ENCODE results near the gene DNAH9. TPM values are rescaled to one million over a fixed set of nuclear protein-coding genes. Genes with fewer than 3 reads are reported as not detected.

DNAH9 gene
- polyA plus RNA-seq, 1 donor (not counting 4 experiments of a cell fraction or from before 2014, with no cell fraction given), result 0.42 TPM

DNA sequence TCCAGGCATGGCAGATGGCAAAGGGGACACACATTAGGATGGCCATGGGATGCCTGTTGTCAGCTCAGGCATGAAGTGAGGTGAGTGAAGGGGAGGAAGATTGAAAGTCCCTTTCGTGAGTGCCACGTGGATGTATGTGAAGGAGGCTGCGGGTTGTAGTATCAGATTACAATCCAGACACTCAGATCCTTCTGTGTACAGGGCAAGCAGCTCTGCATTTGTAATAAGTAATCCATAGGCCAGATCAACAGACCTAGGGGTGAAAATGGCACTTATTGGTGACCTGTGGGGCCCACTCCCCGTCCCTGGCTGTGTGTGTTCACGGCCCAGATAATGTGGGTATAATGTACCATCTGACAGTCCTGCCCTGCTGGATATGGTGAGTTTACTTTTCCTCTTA lies 159.5 kb downstream of the DNAH9 start:
- H4K20me1 ChIP-seq (ENCODE audit: control insufficient read depth, extremely low read depth, insufficient read depth, low read length), result no peaks in the 10 kb centered on the region
- no peaks in the 10 kb centered on the region for H3K9me3 ChIP-seq (ENCODE audit: control insufficient read depth, low read depth, low read length)
- no peak overlapping the region for H3K4me3 ChIP-seq (ENCODE audit: control insufficient read depth in 2 of 3, extremely low read depth in 1 of 3, insufficient read depth in 2 of 3, low read depth in 1 of 3, low read length in 3 of 3)
- FAIRE-seq, result no peak
- TF ChIP-seq, protein P1, sequence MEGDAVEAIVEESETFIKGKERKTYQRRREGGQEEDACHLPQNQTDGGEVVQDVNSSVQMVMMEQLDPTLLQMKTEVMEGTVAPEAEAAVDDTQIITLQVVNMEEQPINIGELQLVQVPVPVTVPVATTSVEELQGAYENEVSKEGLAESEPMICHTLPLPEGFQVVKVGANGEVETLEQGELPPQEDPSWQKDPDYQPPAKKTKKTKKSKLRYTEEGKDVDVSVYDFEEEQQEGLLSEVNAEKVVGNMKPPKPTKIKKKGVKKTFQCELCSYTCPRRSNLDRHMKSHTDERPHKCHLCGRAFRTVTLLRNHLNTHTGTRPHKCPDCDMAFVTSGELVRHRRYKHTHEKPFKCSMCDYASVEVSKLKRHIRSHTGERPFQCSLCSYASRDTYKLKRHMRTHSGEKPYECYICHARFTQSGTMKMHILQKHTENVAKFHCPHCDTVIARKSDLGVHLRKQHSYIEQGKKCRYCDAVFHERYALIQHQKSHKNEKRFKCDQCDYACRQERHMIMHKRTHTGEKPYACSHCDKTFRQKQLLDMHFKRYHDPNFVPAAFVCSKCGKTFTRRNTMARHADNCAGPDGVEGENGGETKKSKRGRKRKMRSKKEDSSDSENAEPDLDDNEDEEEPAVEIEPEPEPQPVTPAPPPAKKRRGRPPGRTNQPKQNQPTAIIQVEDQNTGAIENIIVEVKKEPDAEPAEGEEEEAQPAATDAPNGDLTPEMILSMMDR (optimal IDR thresholded peaks at IDR 0.05 in 1 of 3, IDR thresholded peaks at IDR 0.05 in 1 of 3, conservative IDR thresholded peaks at IDR 0.05 in 1 of 3; ENCODE audit: extremely low read depth in 1 of 3, insufficient read depth in 2 of 3, low read length in 3 of 3), result no peak
- TF ChIP-seq EZH2 (IDR thresholded peaks at IDR 0.05; ENCODE audit: low read length), result no peak
- H3K9ac ChIP-seq (ENCODE audit: control insufficient read depth, extremely low read depth, insufficient read depth, low read length), result no peak overlapping the region
- no peak for DNase-seq (ENCODE audit: low read depth, low spot score)
- H3K4me1 ChIP-seq (ENCODE audit: control insufficient read depth, extremely low read depth, insufficient read depth, low read length), result no peaks in the 10 kb centered on the region
- no peaks in the 10 kb centered on the region for H3K27me3 ChIP-seq (ENCODE audit: control insufficient read depth, extremely low read depth, insufficient read depth, low read length)
- H3K4me2 ChIP-seq (ENCODE audit: control insufficient read depth, extremely low read depth, insufficient read depth, low read depth, low read length), result no peak overlapping the region
- no peak overlapping the region for H3K27ac ChIP-seq (ENCODE audit: control insufficient read depth, insufficient read depth, low read length)
- no peaks in the 10 kb centered on the region for H3K79me2 ChIP-seq (ENCODE audit: control insufficient read depth, insufficient read depth, low read length)
- H3K9me1 ChIP-seq (ENCODE audit: control insufficient read depth, extremely low read depth, insufficient read depth, low read length), result no peaks in the 10 kb centered on the region
- dilution Hi-C loops (cut with MboI; ENCODE audit: extremely low pct_ligation_motif_present, low sequenced_read_pairs), result no loop called here
- H2AFZ ChIP-seq (ENCODE audit: control insufficient read depth, low read length), result no peak overlapping the region
- H3K36me3 ChIP-seq (ENCODE audit: control insufficient read depth in 2 of 2, extremely low read depth in 1 of 2, insufficient read depth in 2 of 2, low read length in 2 of 2), result no peaks in the 10 kb centered on the region

DNA sequence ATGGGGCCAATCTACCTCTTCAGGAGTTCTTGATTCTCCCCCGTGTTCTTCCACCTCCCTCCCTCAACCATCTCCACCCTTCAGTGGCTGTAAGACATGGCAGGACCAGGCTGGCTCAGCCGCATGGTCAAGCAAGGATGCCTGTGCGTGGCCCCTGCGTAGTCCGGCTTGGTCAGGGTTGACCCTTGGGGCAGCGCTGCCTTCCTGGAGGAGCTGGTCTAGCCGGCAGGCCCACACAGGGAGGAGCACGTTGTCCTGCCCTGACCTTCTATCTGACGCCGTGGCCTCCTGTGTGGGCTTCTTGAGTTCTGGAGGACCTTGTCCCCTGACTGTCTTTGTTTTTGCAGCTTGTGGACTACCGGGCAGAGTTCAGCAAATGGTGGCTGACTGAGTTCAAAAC lies 169.8 kb downstream of the DNAH9 start:
- H3K4me2 ChIP-seq (ENCODE audit: control insufficient read depth, extremely low read depth, insufficient read depth, low read depth, low read length), result no peak overlapping the region
- H3K36me3 ChIP-seq (ENCODE audit: control insufficient read depth in 2 of 2, extremely low read depth in 1 of 2, insufficient read depth in 2 of 2, low read length in 2 of 2), result no peaks in the 10 kb centered on the region
- no peaks in the 10 kb centered on the region for H3K27me3 ChIP-seq (ENCODE audit: control insufficient read depth, extremely low read depth, insufficient read depth, low read length)
- H3K4me1 ChIP-seq (ENCODE audit: control insufficient read depth, extremely low read depth, insufficient read depth, low read length), result no peaks in the 10 kb centered on the region
- no peaks in the 10 kb centered on the region for H4K20me1 ChIP-seq (ENCODE audit: control insufficient read depth, extremely low read depth, insufficient read depth, low read length)
- H3K27ac ChIP-seq (ENCODE audit: control insufficient read depth, insufficient read depth, low read length), result no peak overlapping the region
- no peak for FAIRE-seq
- no peak for TF ChIP-seq EZH2 (IDR thresholded peaks at IDR 0.05; ENCODE audit: low read length)
- TF ChIP-seq, protein P1 (optimal IDR thresholded peaks at IDR 0.05 in 1 of 3, IDR thresholded peaks at IDR 0.05 in 1 of 3, conservative IDR thresholded peaks at IDR 0.05 in 1 of 3; ENCODE audit: extremely low read depth in 1 of 3, insufficient read depth in 2 of 3, low read length in 3 of 3), result no peak
- no peaks in the 10 kb centered on the region for H3K9me3 ChIP-seq (ENCODE audit: control insufficient read depth, low read depth, low read length)
- no peak overlapping the region for H3K9ac ChIP-seq (ENCODE audit: control insufficient read depth, extremely low read depth, insufficient read depth, low read length)
- no peaks in the 10 kb centered on the region for H3K9me1 ChIP-seq (ENCODE audit: control insufficient read depth, extremely low read depth, insufficient read depth, low read length)
- DNase-seq (ENCODE audit: low read depth, low spot score), result no peak
- H3K79me2 ChIP-seq (ENCODE audit: control insufficient read depth, insufficient read depth, low read length), result no peaks in the 10 kb centered on the region
- H3K4me3 ChIP-seq (ENCODE audit: control insufficient read depth in 2 of 3, extremely low read depth in 1 of 3, insufficient read depth in 2 of 3, low read depth in 1 of 3, low read length in 3 of 3), result no peak overlapping the region
- no peak overlapping the region for H2AFZ ChIP-seq (ENCODE audit: control insufficient read depth, low read length)
- dilution Hi-C loops (cut with MboI; ENCODE audit: extremely low pct_ligation_motif_present, low sequenced_read_pairs), result no loop called here
